Stimulated activated CD4-positive, alpha-beta T cell treated with anti-CD3 and anti-CD28 coated beads, Interleukin-12 subunit alpha, Interleukin-12 subunit beta, amount 100 ng/mL, for 48 hours (primary cell): ENCODE measurements around the gene COX5A.
A peak's percentile ranks its signal among the peaks of the same experiment; 100 is the strongest.

Experiments used
- DNase-seq, 3 donors: peaks; one replicate each; pipeline ENCODE4 v3.0.0-alpha.2; 2020; ENCODE audit warnings: low read depth in 2 of 3, low spot score in 1 of 3

The COX5A gene

DNA sequence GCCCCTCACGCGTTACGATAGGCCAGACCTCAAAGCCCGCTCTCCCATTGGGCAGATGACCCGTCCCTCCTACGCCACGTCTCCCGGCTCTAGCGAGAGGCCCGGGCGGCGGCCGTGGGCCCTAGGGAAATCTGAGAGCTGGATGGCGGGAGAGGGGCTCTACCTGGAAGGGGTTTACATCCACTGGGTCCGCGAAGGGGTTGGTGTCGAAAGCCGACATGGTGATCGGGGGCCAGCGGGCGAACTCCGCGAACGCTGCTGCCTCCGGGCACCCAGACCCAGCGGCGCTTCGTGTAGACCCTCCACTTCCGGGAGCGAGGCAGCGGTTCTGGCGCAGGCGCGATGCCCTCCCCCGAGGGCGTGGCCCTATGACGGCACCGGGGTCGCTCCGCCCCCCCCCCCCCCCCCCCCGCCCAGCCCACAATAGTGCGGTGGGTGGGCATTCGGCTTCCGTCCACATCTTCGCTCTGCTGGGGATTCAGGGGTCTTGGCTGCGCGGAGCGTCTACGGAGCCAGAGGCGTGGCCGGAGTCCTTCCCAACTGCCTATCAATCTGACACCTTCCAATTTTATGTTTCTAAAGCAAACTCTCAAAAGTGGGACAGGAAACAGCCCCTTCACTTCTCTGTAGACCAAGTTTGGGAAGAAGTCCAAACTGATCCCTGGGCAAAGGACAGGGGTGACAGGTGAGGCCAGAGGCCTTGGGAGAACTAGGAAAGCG lies 64.7 kb downstream of the COX5A start, which contains the start of gene SCAMP2:
Gene SCAMP2 (minus strand): TSS at position 330 of the 720 bp plus-strand sequence. CDS start 110 bp downstream, at position 220.
- peak; percentile 81 to 89 (median 86) for DNase-seq

- no peak for DNase-seq
Observed at GRCh38 chr15:74872702-74873035, 65.2 kb downstream of the COX5A start.

GRCh38 chr15:74870436-74871215 lies 67.2 kb downstream of the COX5A start:
- DNase-seq: no peak
